H1 (cell line): ENCODE results near the gene CTU1. TPM values are rescaled to one million over a fixed set of nuclear protein-coding genes. Genes with fewer than 3 reads are reported as not detected.

ENCODE experiments used
- CTCF ChIA-PET: fragments of 300-600 bp; sonication (Branson Sonifier 250); formaldehyde crosslinking; loops from one replicate; lab custom pipeline; 2021; ENCODE audit not compliant: partially characterized antibody; lab: Charles Lee
- POLR2A ChIA-PET: fragments of 300-600 bp; sonication (Branson Sonifier 250); formaldehyde crosslinking; loops from one replicate; lab custom pipeline; 2021; ENCODE audit warnings: inconsistent platforms; ENCODE audit not compliant: partially characterized antibody; lab: Charles Lee
- DNase-seq, 2 experiments: peaks; one replicate each; pipeline versions ENCODE4 v3.0.0 to v3.0.0-alpha.2; 2010 to 2022; ENCODE audit warnings: low spot score in 2 of 2, low read depth in 1 of 2, mixed read lengths in 1 of 2
- FAIRE-seq: peaks from 2 replicates; lab custom pipeline; 2011; peaks lifted over from hg19 to GRCh38; lab: Jason Lieb, UNC
- H2AFZ ChIP-seq: 2 replicates; pipeline ENCODE4 v1.8.1; 2012; ENCODE audit warnings: low read length, inconsistent platforms
- H2AK5ac ChIP-seq: 2 replicates; pipeline ENCODE4 v1.6.1; 2013; ENCODE audit warnings: low read depth, low read length
- H2BK120ac ChIP-seq: replicated peaks from 2 replicates; pipeline ENCODE3; 2013; ENCODE audit warnings: low read depth, low read length, inconsistent platforms
- H2BK12ac ChIP-seq: 2 replicates; pipeline ENCODE4 v1.6.1; 2013; ENCODE audit warnings: low read depth, low read length
- H2BK15ac ChIP-seq: 2 replicates; pipeline ENCODE4 v1.6.1; 2013; ENCODE audit warnings: low read length
- H2BK20ac ChIP-seq: 2 replicates; pipeline ENCODE4 v1.6.1; 2013; ENCODE audit warnings: low read length
- H2BK5ac ChIP-seq: 2 replicates; pipeline ENCODE4 v1.6.1; 2013; ENCODE audit warnings: low read depth, low read length
- H3K14ac ChIP-seq: 2 replicates; pipeline ENCODE4 v1.6.1; 2013; ENCODE audit warnings: inconsistent platforms; ENCODE audit not compliant: insufficient read length
- H3K18ac ChIP-seq: 2 replicates; pipeline ENCODE4 v1.6.1; 2013; ENCODE audit warnings: low read length; ENCODE audit errors: extremely low read depth
- H3K23ac ChIP-seq: 2 replicates; pipeline ENCODE4 v1.6.1; 2013; ENCODE audit warnings: inconsistent platforms; ENCODE audit not compliant: insufficient read length
- H3K23me2 ChIP-seq: 2 replicates; pipeline ENCODE4 v1.6.1; 2013; ENCODE audit warnings: low read depth, low read length
- H3K27ac ChIP-seq: 2 replicates; pipeline ENCODE4 v1.6.1; 2011; ENCODE audit warnings: low read depth, low read length, inconsistent platforms
- H3K27me3 ChIP-seq, 4 experiments: replicated peaks in 1 of 4; 1 replicate in 1 of 4; 2 replicates in 3 of 4; pipeline versions ENCODE4 v1.6.1 to v1.8.1; 2011 to 2013; ENCODE audit warnings: low read length in 3 of 4, mild to moderate bottlenecking in 3 of 4, inconsistent platforms in 2 of 4, mixed read lengths in 2 of 4, moderate library complexity in 1 of 4; ENCODE audit not compliant: control insufficient read depth in 3 of 4, insufficient read depth in 3 of 4; ENCODE audit errors: extremely low read depth in 1 of 4
- H3K36me3 ChIP-seq, 4 experiments: 2 replicates each; pipeline versions ENCODE4 v1.6.1 to v1.8.1; 2011 to 2013; ENCODE audit warnings: mild to moderate bottlenecking in 4 of 4, low read length in 3 of 4, moderate library complexity in 2 of 4, control low read depth in 1 of 4, inconsistent platforms in 1 of 4; ENCODE audit not compliant: insufficient read depth in 4 of 4, control insufficient read depth in 2 of 4
- H3K4ac ChIP-seq: replicated peaks from 2 replicates; pipeline ENCODE3; 2013; ENCODE audit warnings: low read length, low read depth, mixed read lengths, inconsistent platforms; ENCODE audit not compliant: insufficient read length
- H3K4me1 ChIP-seq, 4 experiments: replicated peaks in 1 of 4; 1 replicate in 1 of 4; 2 replicates in 3 of 4; pipeline versions ENCODE4 v1.6.1 to v1.8.1; 2011 to 2013; ENCODE audit warnings: low read length in 3 of 4, inconsistent platforms in 2 of 4, mixed read lengths in 1 of 4; ENCODE audit not compliant: insufficient read depth in 4 of 4, control insufficient read depth in 3 of 4
- H3K4me2 ChIP-seq, 2 experiments: 2 replicates each; pipeline versions ENCODE4 v1.6.1 to v1.8.1; 2011 to 2013; ENCODE audit warnings: low read depth in 2 of 2, low read length in 2 of 2, control low read depth in 1 of 2, inconsistent platforms in 1 of 2, mild to moderate bottlenecking in 1 of 2; ENCODE audit not compliant: insufficient read depth in 1 of 2
- H3K4me3 ChIP-seq, 4 experiments: fragments of 200-600, 300-600 bp in 1 of 4; sonication (generic), shearing (Covaris generic), sonication (Bioruptor Twin) in 1 of 4; 2 replicates each; pipeline versions ENCODE4 v1.5.1 to v1.8.1; 2011 to 2016; ENCODE audit warnings: low read length in 4 of 4, low read depth in 3 of 4, control low read depth in 2 of 4, inconsistent platforms in 2 of 4, mild to moderate bottlenecking in 2 of 4, mixed read lengths in 1 of 4, moderate library complexity in 1 of 4; ENCODE audit not compliant: insufficient read depth in 2 of 4; ENCODE audit errors: extremely low read depth in 1 of 4
- H3K56ac ChIP-seq: replicated peaks from 2 replicates; pipeline ENCODE3; 2013; ENCODE audit warnings: low read depth, mild to moderate bottlenecking, mixed read lengths, low read length, inconsistent platforms; ENCODE audit not compliant: insufficient read length
- H3K79me1 ChIP-seq: 2 replicates; pipeline ENCODE4 v1.6.1; 2013; ENCODE audit warnings: low read depth, low read length, control low read depth
- H3K79me2 ChIP-seq, 2 experiments: 2 replicates each; pipeline versions ENCODE4 v1.6.1 to v1.8.1; 2012 to 2013; ENCODE audit warnings: low read length in 2 of 2, mild to moderate bottlenecking in 2 of 2, inconsistent platforms in 1 of 2; ENCODE audit not compliant: insufficient read depth in 2 of 2, control insufficient read depth in 1 of 2
- H3K9ac ChIP-seq, 4 experiments: replicated peaks in 1 of 4; 1 replicate in 1 of 4; 2 replicates in 3 of 4; pipeline versions ENCODE4 v1.6.1 to v1.8.1; 2011 to 2013; ENCODE audit warnings: low read depth in 3 of 4, low read length in 3 of 4, control low read depth in 2 of 4, mild to moderate bottlenecking in 2 of 4, moderate library complexity in 2 of 4, inconsistent platforms in 1 of 4; ENCODE audit errors: extremely low read depth in 1 of 4
- H3K9me3 ChIP-seq, 2 experiments: 2 replicates each; pipeline versions ENCODE4 v1.6.1 to v1.8.1; 2012 to 2013; ENCODE audit warnings: mild to moderate bottlenecking in 2 of 2, moderate library complexity in 2 of 2, control low read depth in 1 of 2, inconsistent platforms in 1 of 2, low read depth in 1 of 2, low read length in 1 of 2, mixed read lengths in 1 of 2; ENCODE audit not compliant: insufficient read depth in 2 of 2
- H4K20me1 ChIP-seq, 2 experiments: replicated peaks in 1 of 2; 2 replicates each; pipeline versions ENCODE3 to v1.8.1; 2011 to 2013; ENCODE audit warnings: inconsistent platforms in 2 of 2, low read length in 2 of 2, mild to moderate bottlenecking in 1 of 2; ENCODE audit not compliant: insufficient read depth in 2 of 2, control insufficient read depth in 1 of 2
- H4K5ac ChIP-seq: 2 replicates; pipeline ENCODE4 v1.6.1; 2013; ENCODE audit warnings: low read length, low read depth, mixed read lengths, inconsistent platforms; ENCODE audit not compliant: insufficient read length
- H4K8ac ChIP-seq: 2 replicates; pipeline ENCODE4 v1.8.0; 2013; ENCODE audit warnings: mild to moderate bottlenecking, moderate library complexity, low read length, inconsistent platforms; ENCODE audit not compliant: insufficient read depth; ENCODE audit errors: extremely low read depth
- H4K91ac ChIP-seq: replicated peaks from 2 replicates; pipeline ENCODE3; 2013; ENCODE audit warnings: low read length, mixed read lengths, inconsistent platforms; ENCODE audit not compliant: insufficient read length
- BACH1 ChIP-seq: IDR thresholded peaks from 2 replicates; pipeline ENCODE4 v1.6.1; 2012; ENCODE audit warnings: low read length, improper control_type of control experiment
- BCL11A ChIP-seq, 2 experiments: IDR thresholded peaks; one replicate each; pipeline ENCODE4 v1.6.1; 2011; ENCODE audit warnings: low read depth in 2 of 2, low read length in 2 of 2, mild to moderate bottlenecking in 2 of 2
- CBX5 ChIP-seq: fragments of 300-800, 300-1000 bp; sonication (generic); IDR thresholded peaks from 2 replicates; pipeline ENCODE4 v1.7.1; 2016; ENCODE audit warnings: antibody characterized with exemption, low read length, low read depth
- CBX8 ChIP-seq: fragments of 300-800, 300-1000 bp; sonication (generic); IDR thresholded peaks from 2 replicates; pipeline ENCODE4 v1.7.1; 2016; ENCODE audit warnings: low read depth, low read length, borderline replicate concordance
- FOSL1 ChIP-seq: IDR thresholded peaks from 2 replicates; pipeline ENCODE4 v1.6.1; 2011; ENCODE audit warnings: mild to moderate bottlenecking, low read depth, low read length, moderate library complexity; ENCODE audit not compliant: insufficient read depth
- GABPA ChIP-seq: IDR thresholded peaks from 2 replicates; pipeline ENCODE4 v1.6.1; 2011; ENCODE audit warnings: mild to moderate bottlenecking, low read length, moderate library complexity, borderline replicate concordance; ENCODE audit not compliant: insufficient read depth
- PHF8 ChIP-seq: fragments of 200-600 bp; sonication (generic); conservative IDR thresholded peaks from 2 replicates; pipeline ENCODE4 v1.7.1; 2012; ENCODE audit warnings: low read depth, mild to moderate bottlenecking, inconsistent platforms, low read length, moderate library complexity
- POU5F1 ChIP-seq: IDR thresholded peaks from 2 replicates; pipeline ENCODE4 v1.6.1; 2011; ENCODE audit warnings: low read depth, mild to moderate bottlenecking, low read length, moderate library complexity
- RAD21 ChIP-seq, 2 experiments: IDR thresholded peaks in 1 of 2; conservative IDR thresholded peaks in 1 of 2; 2 replicates each; pipeline ENCODE4 v1.6.1; 2011; ENCODE audit warnings: low read depth in 2 of 2, low read length in 2 of 2, improper control_type of control experiment in 1 of 2, inconsistent platforms in 1 of 2, mild to moderate bottlenecking in 1 of 2, moderate library complexity in 1 of 2
- SIN3A ChIP-seq, 2 experiments: IDR thresholded peaks in 1 of 2; conservative IDR thresholded peaks in 1 of 2; 2 replicates each; pipeline ENCODE4 v1.6.1; 2011 to 2012; ENCODE audit warnings: low read length in 2 of 2, improper control_type of control experiment in 1 of 2, low read depth in 1 of 2, mild to moderate bottlenecking in 1 of 2
- SIX5 ChIP-seq: IDR thresholded peaks from 2 replicates; pipeline ENCODE4 v1.6.1; 2011; ENCODE audit warnings: mild to moderate bottlenecking, low read depth, low read length
- WGBS, 2 experiments: shearing (Covaris generic) in 1 of 2; methylation state at CpG; one replicate each; pipeline versions ENCODE4 v1.1.6 to v1.1.7; 2013 to 2015; ENCODE audit warnings: low lambda C conversion rate in 2 of 2, mixed read lengths in 2 of 2, inconsistent platforms in 1 of 2, low coverage in 1 of 2, missing lambda C conversion rate in 1 of 2; ENCODE audit not compliant: insufficient replicate concordance in 2 of 2, insufficient coverage in 1 of 2, insufficient read length in 1 of 2; ENCODE audit errors: extremely low coverage in 1 of 2, missing lambda C conversion rate in 1 of 2; 5-methylcytosine and 5-hydroxymethylcytosine counted together
- polyA plus RNA-seq, 7 experiments: library from polyadenylated mRNA; depleted of rRNA in 3 of 7; stranded (reverse) in 5 of 7; unstranded in 2 of 7; fragments of >200 nt in 5 of 7; fragments of 200-250 nt in 2 of 7; gene quantifications; 1 replicate in 5 of 7; 2 replicates in 1 of 7; 4 replicates in 1 of 7; pipeline versions ENCODE4 v1.2.1 to v1.2.3, GENCODE V29; 2011 to 2013; ENCODE audit warnings: missing spikeins in 2 of 7, mixed read lengths in 2 of 7
- total RNA-seq: library from RNA; stranded (reverse); fragmentation: NEBNext Ultra II Directional; extraction: Animal tissue kit (Norgen Biotek cat#: 25700); gene quantifications from 2 replicates; pipeline ENCODE4 v1.2.1, GENCODE V29; 2021
- TF ChIP-seq, protein P1 (sequence below): IDR thresholded peaks from 2 replicates; pipeline ENCODE4 v1.6.1; 2012; ENCODE audit warnings: inconsistent platforms

CTU1 gene
- total and polyA plus RNA-seq, 2 of the 8 experiments (the other 6 are each of a cell fraction or from before 2014, with no cell fraction given), result 4.6 to 7.2 TPM

DNA sequence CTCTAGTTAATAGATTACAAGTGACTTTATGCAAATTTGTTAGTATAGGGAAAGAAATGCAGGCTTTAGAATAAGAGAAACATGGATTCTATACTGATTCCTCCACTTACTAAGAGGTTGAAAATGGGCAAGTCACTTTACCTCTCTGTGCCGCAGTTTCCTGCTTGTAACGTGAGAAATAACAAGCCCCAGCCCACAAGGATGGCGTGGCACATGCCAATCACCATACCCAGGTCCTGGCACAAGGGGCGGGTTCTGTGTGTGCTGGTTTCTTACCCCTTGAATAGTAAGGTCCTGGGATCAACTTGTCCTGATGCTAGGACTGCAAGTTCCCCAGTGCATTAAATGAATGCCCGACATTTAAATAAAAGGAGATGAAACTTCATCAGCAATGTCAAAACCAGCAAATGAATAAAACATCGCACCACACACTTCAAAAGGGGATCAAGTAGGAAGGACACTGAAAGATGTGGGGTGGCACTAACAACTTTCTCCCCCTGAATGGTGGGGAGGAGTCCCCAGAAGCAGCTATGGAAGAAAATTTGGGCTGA, 8.6 kb upstream of the CTU1 start:
- H3K27ac ChIP-seq, result no peak overlapping the region
- peaks cover 0 to 9% (median 0%) of the 10 kb centered on the region in 4 experiments; a peak in 3 of 7 replicates for H3K27me3 ChIP-seq
- FAIRE-seq (no peak), DNase-seq (no peak)
- no peaks in the 10 kb centered on the region for H3K36me3 ChIP-seq
- H3K18ac ChIP-seq, result no peak overlapping the region
- no peak overlapping the region for H3K56ac ChIP-seq
- ChIA-PET POLR2A (no interaction called here), CTCF (no interaction called here)
- H2BK15ac ChIP-seq, result no peak overlapping the region
- H3K14ac ChIP-seq, result no peak overlapping the region
- no peak overlapping the region for H3K4ac ChIP-seq
- no peaks in the 10 kb centered on the region for H3K79me1 ChIP-seq
- H4K5ac ChIP-seq, result no peak overlapping the region
- H3K9me3 ChIP-seq, result no peaks in the 10 kb centered on the region
- no peak overlapping the region for H2AK5ac ChIP-seq
- no peak overlapping the region for H2BK5ac ChIP-seq
- H4K91ac ChIP-seq, result no peak overlapping the region
- no peak overlapping the region for H2BK12ac ChIP-seq
- H3K4me1 ChIP-seq, result no peaks in the 10 kb centered on the region
- no peak overlapping the region for H2BK20ac ChIP-seq
- H3K79me2 ChIP-seq, result no peaks in the 10 kb centered on the region
- no peaks in the 10 kb centered on the region for H4K20me1 ChIP-seq
- no peak overlapping the region for H4K8ac ChIP-seq
- H2BK120ac ChIP-seq, result no peak overlapping the region
- no peak overlapping the region for H3K9ac ChIP-seq
- H2AFZ ChIP-seq, result no peak overlapping the region
- no peak overlapping the region for H3K4me3 ChIP-seq
- H3K23me2 ChIP-seq, result no peaks in the 10 kb centered on the region; the same call in 1 of the 2 replicates
- no peak overlapping the region for H3K23ac ChIP-seq
- H3K4me2 ChIP-seq, result no peak overlapping the region
- 84% methylated on average over 6 of the region's 6 CpGs; no CpG with 5 or more reads in 1 of the 2 experiments for WGBS, 2 experiments
- TF ChIP-seq CBX5, result no peak
- no peak for TF ChIP-seq CBX8
- TF ChIP-seq RAD21 (IDR thresholded peaks at IDR 0.05 in 1 of 2, conservative IDR thresholded peaks at IDR 0.05 in 1 of 2; ENCODE audit: low read depth in 2 of 2, low read length in 2 of 2), result no peak
- TF ChIP-seq BCL11A (IDR thresholded peaks at IDR 0.05; ENCODE audit: low read depth in 2 of 2, low read length in 2 of 2), result no peak
- no peak for TF ChIP-seq FOSL1
- TF ChIP-seq GABPA, result no peak
- no peak for TF ChIP-seq SIX5
- no peak for TF ChIP-seq SIN3A (conservative IDR thresholded peaks at IDR 0.05 in 1 of 2, IDR thresholded peaks at IDR 0.05 in 1 of 2; ENCODE audit: low read depth in 1 of 2, low read length in 2 of 2)
- TF ChIP-seq PHF8, result no peak
- no peak for TF ChIP-seq BACH1
- TF ChIP-seq POU5F1, result no peak
- TF ChIP-seq, protein P1, sequence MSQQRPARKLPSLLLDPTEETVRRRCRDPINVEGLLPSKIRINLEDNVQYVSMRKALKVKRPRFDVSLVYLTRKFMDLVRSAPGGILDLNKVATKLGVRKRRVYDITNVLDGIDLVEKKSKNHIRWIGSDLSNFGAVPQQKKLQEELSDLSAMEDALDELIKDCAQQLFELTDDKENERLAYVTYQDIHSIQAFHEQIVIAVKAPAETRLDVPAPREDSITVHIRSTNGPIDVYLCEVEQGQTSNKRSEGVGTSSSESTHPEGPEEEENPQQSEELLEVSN, result no peak
